ENCODE data around the gene GOLGA6L2.
"Not testable (repeated sequence)": the region's sequence is repeated elsewhere in the genome, so short reads cannot be mapped to it uniquely, and the experiment has no call there.

Gene GOLGA6L2

GRCh38 chr15:23447107-23447500 lies at the start of gene GOLGA6L2:
TSS of gene GOLGA6L2 (minus strand) at chr15:23447243. CDS start at chr15:23447181, 62 bp downstream.
- no peak for DNase-seq

- DNase-seq = no peak
Measured at GRCh38 chr15:23484870-23485269, 37.8 kb upstream of the GOLGA6L2 start.

GRCh38 chr15:23483821-23484299 lies 36.8 kb upstream of the GOLGA6L2 start:
- DNase-seq = no peak

- DNase-seq = no peak
Measured at GRCh38 chr15:23482764-23483489, 35.9 kb upstream of the GOLGA6L2 start.

GRCh38 chr15:23482228-23482627 lies 35.2 kb upstream of the GOLGA6L2 start:
- DNase-seq = no peak

GRCh38 chr15:23477920-23478319 lies 30.9 kb upstream of the GOLGA6L2 start:
- no peak for DNase-seq

- no peak for DNase-seq
Measured at GRCh38 chr15:23472678-23473077, 25.6 kb upstream of the GOLGA6L2 start.

GRCh38 chr15:23472033-23472432 lies 25.0 kb upstream of the GOLGA6L2 start:
- DNase-seq = no peak

- DNase-seq = peak; percentile 2
Measured at GRCh38 chr15:23467110-23467600, 20.1 kb upstream of the GOLGA6L2 start.

- no peak for DNase-seq
Measured at GRCh38 chr15:23457890-23458289, 10.8 kb upstream of the GOLGA6L2 start.

- DNase-seq = no peak
Measured at GRCh38 chr15:23446215-23447106, 582 bp downstream of the GOLGA6L2 start.

GRCh38 chr15:23444269-23444668 lies 2.8 kb downstream of the GOLGA6L2 start:
- DNase-seq = no peak

- no peak for DNase-seq
Measured at GRCh38 chr15:23441204-23441603, 5.8 kb downstream of the GOLGA6L2 start.

- no peak for DNase-seq
Measured at GRCh38 chr15:23440596-23440995, 6.4 kb downstream of the GOLGA6L2 start.

GRCh38 chr15:23439513-23439912 lies 7.5 kb downstream of the GOLGA6L2 start:
- no peak for DNase-seq

- no peak for DNase-seq
Measured at GRCh38 chr15:23438816-23439466, 8.1 kb downstream of the GOLGA6L2 start.

- DNase-seq = no peak
Measured at GRCh38 chr15:23437673-23438072, 9.4 kb downstream of the GOLGA6L2 start.

- no peak for DNase-seq
Measured at GRCh38 chr15:23437146-23437545, 9.9 kb downstream of the GOLGA6L2 start.

- no peak for DNase-seq
Measured at GRCh38 chr15:23436421-23436820, 10.6 kb downstream of the GOLGA6L2 start.

GRCh38 chr15:23434699-23435098 lies 12.3 kb downstream of the GOLGA6L2 start:
- DNase-seq = not testable (repeated sequence)

GRCh38 chr15:23425327-23425726 lies 21.7 kb downstream of the GOLGA6L2 start:
- not testable (repeated sequence) for DNase-seq

GRCh38 chr15:23424111-23424904 lies 22.7 kb downstream of the GOLGA6L2 start:
- no peak for DNase-seq

All from NCI-H1105 treated with DMSO at 0.1 percent for 48 hours (cell line).